ENCODE measurements around the gene PNMA8A.
"Not testable (repeated sequence)": the region's sequence is repeated elsewhere in the genome, so short reads cannot be mapped to it uniquely, and the experiment has no call there.

Gene PNMA8A

DNA sequence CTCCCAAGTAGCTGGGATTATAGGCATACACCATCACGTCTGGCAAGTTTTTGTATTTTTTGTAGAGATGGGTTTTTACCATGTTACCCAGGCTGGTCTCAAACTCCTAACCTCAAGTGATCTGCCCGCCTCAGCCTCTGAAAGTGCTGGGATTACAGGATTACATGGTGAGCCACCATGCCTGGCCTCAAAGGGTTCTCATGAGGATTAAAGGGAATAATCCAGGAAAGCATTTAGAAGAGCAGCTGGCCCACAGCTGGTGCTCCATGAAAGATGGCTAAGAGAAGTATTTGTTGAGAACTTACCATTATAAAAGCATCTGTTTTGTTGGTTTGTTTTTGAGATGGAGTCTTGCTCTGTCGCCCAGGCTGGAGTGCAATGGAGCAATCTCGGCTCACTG, 25.5 kb upstream of the PNMA8A start:
- peaks cover 19 to 34% of the 10 kb centered on the region in 2 donors for H3K4me1 Mint-ChIP-seq
- H3K4me3 Mint-ChIP-seq; ATAC-seq (replicated peaks); H3K36me3 Mint-ChIP-seq; H3K9me3 Mint-ChIP-seq; H3K27ac Mint-ChIP-seq; DNase-seq: not testable (repeated sequence)
- H3K27me3 Mint-ChIP-seq, result peaks cover 51 to 91% of the 10 kb centered on the region in 2 donors

DNA sequence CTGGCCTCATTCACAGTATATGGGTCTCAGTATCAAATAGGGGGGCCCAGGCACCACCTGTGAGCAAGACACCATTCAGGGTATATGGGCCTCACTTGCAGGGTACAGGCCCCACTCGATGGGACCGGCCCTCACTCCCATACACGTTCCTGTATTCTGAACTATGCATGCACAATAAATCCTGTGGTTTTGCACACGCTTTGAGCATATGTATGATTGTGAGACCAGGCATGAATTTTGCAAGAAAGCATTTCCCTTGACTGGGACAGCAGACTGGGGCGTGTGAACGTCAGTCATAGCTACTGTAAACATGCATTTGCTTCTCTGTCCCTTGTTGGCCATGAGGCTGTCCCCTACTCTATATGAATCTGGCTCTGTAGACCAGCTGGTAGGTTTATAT, 24.9 kb upstream of the PNMA8A start:
- no peak for DNase-seq

DNA sequence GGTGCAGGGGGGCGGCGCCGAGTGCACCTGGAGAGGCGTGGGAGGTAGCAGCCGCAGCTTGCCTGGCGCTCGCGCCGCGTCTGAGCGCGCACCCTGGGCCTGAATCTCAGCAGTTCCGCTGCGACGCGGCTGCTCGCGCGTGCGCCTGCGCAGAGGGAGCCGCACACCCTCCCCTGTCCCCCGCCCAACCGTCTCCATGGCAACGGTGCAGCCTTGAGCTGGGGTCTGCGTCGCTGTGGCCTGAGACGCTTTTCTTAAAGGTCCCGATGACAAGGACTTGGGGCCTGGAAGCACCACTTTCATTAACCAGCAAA, 24.4 kb upstream of the PNMA8A start, which contains the start of gene PNMA8B:
Gene PNMA8B, minus strand, starts transcription at position 82 of the 314 bp plus-strand sequence. CDS start 402 bp downstream, outside the sequence.
- Mint-ChIP-seq H3K27me3 (peaks cover 58 to 94% of the 10 kb centered on the region in 2 donors), H3K36me3 (peaks cover 0 to 4% of the 10 kb centered on the region in 2 donors), H3K4me1 (peaks cover 21 to 34% of the 10 kb centered on the region in 2 donors), H3K4me3 (peak within 1 kb of the TSS; percentile 64 to 81), H3K27ac (peak within 1 kb of the TSS; percentile 84), H3K9me3 (no peaks in the 10 kb centered on the region)
- ATAC-seq (replicated peaks), result peak; percentile 38 to 54
- no peak for DNase-seq

More for the DNA sequence above, 24.9 kb upstream of the PNMA8A start:
- no peaks in the 10 kb centered on the region for H3K9me3 Mint-ChIP-seq
- no peak overlapping the region for H3K4me3 Mint-ChIP-seq
- peaks cover 19 to 34% of the 10 kb centered on the region in 2 donors for H3K4me1 Mint-ChIP-seq
- peaks cover 56 to 92% of the 10 kb centered on the region in 2 donors for H3K27me3 Mint-ChIP-seq
- H3K36me3 Mint-ChIP-seq, result peaks cover 0 to 4% of the 10 kb centered on the region in 2 donors
- no peak overlapping the region for H3K27ac Mint-ChIP-seq
- no peak for ATAC-seq (replicated peaks)

DNA sequence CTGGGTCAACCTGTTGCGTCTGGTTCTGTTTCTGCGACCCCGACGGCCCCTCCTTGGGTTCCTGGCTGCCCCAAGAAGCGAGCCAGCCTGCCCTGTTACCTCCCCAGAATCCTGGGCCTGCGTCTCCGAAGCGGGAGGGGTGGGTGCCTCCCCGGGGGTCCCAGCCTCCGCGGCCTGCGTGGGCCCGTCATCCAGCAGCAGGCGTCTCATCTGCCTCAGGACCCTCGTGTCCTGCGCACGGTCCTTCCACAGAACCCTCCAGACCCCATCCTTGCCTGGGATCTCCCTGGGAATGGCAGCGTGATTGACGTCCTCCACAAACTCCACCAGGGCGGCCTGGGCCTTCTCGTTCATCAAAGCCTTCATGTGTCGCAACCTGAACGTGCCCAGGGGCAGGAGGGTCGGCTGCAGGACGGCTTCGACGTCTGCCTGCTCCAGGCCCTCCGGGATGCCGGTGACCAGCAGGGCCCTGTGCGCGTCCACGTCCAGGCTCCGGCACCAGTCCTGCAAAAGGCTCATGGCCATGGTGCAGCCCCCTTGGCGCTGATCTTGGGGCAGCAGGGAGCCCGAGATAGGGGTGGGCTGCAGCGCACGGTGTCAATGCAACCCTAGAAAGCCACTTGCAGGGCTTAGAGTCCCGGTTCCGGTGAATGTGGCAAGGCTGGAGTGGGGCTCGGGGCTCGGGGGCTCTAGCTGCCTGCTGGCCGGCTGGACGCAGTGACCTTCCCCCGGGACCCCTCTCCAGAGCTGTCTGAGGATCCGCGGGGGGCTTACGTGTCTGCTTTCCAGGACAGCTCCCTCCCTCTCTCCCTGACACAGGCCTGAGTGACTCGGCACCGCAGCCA, 23.8 kb upstream of the PNMA8A start:
- Mint-ChIP-seq H3K27ac (peak overlapping the region; percentile 84), H3K9me3 (no peaks in the 10 kb centered on the region), H3K4me1 (peaks cover 23 to 40% of the 10 kb centered on the region in 2 donors), H3K36me3 (peaks cover 0 to 4% of the 10 kb centered on the region in 2 donors), H3K4me3 (peak overlapping the region; percentile 64 to 81), H3K27me3 (peaks cover 58 to 94% of the 10 kb centered on the region in 2 donors)
- ATAC-seq (replicated peaks) (no peak), DNase-seq (no peak)

DNA sequence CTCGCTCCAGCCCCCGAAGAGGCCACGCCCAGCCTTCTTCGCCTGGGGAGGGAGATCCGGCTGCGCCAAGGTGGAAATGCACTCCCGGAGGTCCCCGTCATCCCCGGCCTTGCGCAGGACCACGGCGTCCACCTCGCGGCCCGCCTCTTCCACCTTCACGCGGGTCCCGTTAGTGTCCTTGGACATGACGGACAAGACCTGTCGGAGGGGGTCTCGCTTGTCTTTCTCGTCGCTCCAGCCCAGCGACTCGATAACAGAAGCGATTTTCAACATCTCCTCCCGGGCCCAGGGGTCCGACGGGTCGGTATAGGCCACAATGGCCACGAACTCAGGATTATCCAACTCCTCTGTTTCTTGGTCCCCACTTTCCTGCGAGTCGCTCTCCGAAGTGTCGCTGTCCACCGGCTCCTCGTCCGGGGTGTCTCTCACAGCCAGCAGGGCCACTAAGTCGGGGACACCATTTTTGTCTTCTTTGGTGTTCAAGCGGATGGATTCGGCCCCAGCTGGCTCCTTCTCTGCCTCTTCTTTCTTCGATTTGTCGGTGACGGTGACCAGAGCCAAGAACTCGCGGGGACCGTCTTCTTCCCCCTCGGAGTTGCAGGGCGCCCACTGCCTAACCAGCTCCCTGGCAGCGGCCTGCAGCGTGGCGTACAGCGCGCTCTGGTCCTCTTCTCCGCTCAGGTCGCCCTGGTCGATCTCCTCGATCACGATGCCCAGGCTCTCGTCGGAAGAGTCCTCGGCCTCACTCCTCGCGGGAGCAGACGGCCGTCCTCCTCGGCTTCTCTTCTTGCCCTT, 23.0 kb upstream of the PNMA8A start:
- peaks cover 0 to 4% of the 10 kb centered on the region in 2 donors for H3K36me3 Mint-ChIP-seq
- H3K9me3 Mint-ChIP-seq, result no peaks in the 10 kb centered on the region
- peaks cover 30 to 42% of the 10 kb centered on the region in 2 donors for H3K4me1 Mint-ChIP-seq
- H3K4me3 Mint-ChIP-seq, result peak overlapping the region; percentile 78 to 81
- peaks cover 62 to 94% of the 10 kb centered on the region in 2 donors for H3K27me3 Mint-ChIP-seq
- DNase-seq (no peak), ATAC-seq (replicated peaks) (no peak)
- H3K27ac Mint-ChIP-seq, result peak overlapping the region; percentile 84

DNA sequence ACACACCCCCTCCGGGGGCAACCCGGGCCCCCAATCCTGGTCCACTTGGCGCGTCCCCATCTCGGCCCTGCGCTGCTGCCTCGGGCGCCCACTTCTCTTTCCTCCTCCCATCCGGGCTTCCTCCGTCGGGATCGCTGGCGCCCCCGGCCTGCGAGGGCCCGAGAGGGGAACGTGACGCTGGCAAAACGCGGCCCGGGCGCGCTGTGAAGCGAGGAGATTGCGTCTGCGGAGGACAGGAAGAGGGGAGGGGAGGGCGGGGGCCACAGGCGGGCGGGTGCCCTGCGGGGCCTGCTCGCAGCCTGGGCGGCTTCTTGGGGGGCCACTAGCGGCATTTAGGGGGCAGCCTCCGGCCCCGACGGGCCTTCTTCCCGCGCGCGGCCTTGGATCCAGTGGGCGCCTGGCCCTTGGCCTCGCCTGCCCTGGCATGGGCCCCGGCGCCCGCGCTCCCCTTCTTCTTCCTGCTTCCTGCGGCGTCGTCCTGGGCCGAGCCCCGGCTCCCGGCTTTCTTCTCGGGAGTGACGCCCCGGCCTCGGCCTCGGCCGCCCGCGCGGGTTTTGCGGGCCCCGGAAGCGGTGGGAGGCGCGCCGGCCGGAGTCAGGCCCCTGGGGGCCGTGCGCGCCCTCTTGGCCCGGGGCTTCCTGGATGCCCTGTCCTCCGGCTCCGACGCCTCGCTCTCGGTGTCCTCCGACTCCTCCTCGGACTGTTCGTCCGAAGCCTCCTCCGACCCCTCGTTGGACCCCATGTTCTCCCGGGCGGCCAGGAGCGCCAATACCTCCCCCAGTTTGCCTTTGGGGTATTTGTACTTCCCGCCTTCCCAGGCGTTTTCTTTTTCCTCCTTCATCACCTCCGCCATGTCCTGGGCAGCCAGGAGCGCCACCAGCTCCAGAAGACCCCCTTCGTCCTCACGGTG, 22.1 kb upstream of the PNMA8A start:
- no peak for DNase-seq
- Mint-ChIP-seq H3K9me3 (no peaks in the 10 kb centered on the region), H3K27ac (peak overlapping the region; percentile 76), H3K36me3 (peaks cover 0 to 4% of the 10 kb centered on the region in 2 donors), H3K27me3 (peaks cover 66 to 96% of the 10 kb centered on the region in 2 donors), H3K4me1 (peaks cover 33 to 50% of the 10 kb centered on the region in 2 donors), H3K4me3 (peak overlapping the region; percentile 78 to 82)
- peak in 1 of 2 donors; percentile 30 for ATAC-seq (replicated peaks)

DNA sequence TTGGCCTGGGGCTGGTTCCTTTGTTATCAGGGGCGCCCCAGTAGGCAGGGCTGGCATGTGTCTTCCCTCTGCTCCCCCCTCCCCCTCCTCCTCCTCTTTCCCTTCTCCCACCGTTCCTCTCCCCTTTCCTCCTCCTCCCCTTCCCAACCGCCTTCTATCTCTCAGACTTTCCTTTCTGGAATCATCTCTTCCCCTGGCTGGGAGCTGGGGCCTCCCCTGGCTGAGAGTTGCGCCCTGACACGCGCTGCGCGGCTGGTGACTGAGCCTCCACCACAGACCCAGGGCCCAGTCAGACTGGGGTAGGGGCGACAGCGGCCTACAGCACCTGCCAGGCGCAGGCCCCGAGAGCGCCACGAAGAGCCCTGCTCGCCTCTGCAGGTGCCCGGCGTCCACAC, 21.5 kb upstream of the PNMA8A start:
- no peaks in the 10 kb centered on the region for H3K9me3 Mint-ChIP-seq
- ATAC-seq (replicated peaks), result peak in 1 of 2 donors; percentile 15

DNA sequence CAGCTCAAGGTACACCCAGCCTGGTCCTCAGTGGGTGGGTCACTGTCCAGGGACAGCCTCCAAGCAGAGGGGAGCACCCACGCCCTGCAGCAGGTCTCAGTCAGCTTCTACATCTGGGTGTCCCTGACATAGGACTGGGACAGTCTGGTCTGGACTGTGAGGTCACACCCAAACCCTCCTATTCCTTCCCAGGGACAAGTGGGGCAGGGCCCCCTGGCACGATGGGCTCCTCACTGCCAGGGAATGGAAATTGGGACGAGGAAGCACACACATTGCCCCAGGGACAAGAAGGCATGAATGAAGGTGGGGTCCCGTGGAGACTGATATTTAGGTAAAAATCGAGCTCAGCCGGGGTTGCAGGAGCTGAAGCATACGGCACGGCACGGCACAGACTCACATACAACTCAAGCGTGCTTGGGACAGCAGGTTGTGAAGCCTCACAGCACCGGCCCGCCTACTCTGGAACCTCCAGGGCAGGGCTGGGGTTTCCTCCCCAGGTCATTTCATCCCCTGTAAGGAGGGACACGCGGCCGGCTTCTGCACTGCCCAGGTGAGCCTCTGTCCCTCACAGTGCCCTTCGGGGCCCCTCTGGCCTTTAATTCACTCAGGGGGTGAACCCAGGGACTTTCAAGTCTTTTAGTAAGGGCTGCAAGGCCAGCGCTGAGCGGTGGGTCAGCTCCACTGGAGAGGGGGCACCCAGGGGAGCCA, 20.8 kb upstream of the PNMA8A start:
- peaks cover 74 to 97% of the 10 kb centered on the region in 2 donors for H3K27me3 Mint-ChIP-seq
- peak overlapping the region in 1 of 2 donors; percentile 82 for H3K4me3 Mint-ChIP-seq
- ATAC-seq (replicated peaks), result no peak
- H3K4me1 Mint-ChIP-seq, result peaks cover 36 to 64% of the 10 kb centered on the region in 2 donors
- H3K27ac Mint-ChIP-seq, result no peak overlapping the region
- H3K9me3 Mint-ChIP-seq, result no peaks in the 10 kb centered on the region
- peaks cover 0 to 4% of the 10 kb centered on the region in 2 donors for H3K36me3 Mint-ChIP-seq
- DNase-seq, result no peak

More for the DNA sequence above, 21.5 kb upstream of the PNMA8A start:
- no peak overlapping the region for H3K27ac Mint-ChIP-seq
- no peak for DNase-seq
- peaks cover 69 to 96% of the 10 kb centered on the region in 2 donors for H3K27me3 Mint-ChIP-seq
- peaks cover 36 to 57% of the 10 kb centered on the region in 2 donors for H3K4me1 Mint-ChIP-seq
- peaks cover 0 to 4% of the 10 kb centered on the region in 2 donors for H3K36me3 Mint-ChIP-seq
- peak overlapping the region; percentile 77 to 82 for H3K4me3 Mint-ChIP-seq

DNA sequence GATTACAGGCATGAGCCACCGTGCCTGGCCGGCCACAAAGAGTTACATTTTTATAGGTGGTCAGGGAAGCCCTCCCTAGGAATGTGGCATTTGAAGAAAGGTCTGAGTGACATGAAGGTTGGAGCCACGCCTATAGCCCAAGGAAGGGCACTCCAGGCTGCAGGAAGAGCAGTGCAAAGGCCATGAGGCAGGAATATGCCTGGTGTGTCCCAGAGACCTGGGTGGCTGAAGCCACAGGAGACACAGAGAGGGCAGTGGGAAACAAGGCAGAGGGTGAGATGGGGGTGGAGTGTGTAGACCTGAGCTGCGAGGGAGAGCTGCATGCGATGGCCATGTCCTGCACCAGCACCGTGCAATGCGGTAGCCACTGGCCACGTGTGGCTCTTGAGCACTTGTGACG, 19.4 kb upstream of the PNMA8A start:
- peaks cover 0 to 4% of the 10 kb centered on the region in 2 donors for H3K36me3 Mint-ChIP-seq
- H3K4me3 Mint-ChIP-seq, result no peak overlapping the region
- no peak for ATAC-seq (replicated peaks)
- H3K27ac Mint-ChIP-seq, result no peak overlapping the region
- peaks cover 36 to 68% of the 10 kb centered on the region in 2 donors for H3K4me1 Mint-ChIP-seq
- DNase-seq, result no peak
- H3K9me3 Mint-ChIP-seq, result no peaks in the 10 kb centered on the region
- peaks cover 84 to 97% of the 10 kb centered on the region in 2 donors for H3K27me3 Mint-ChIP-seq

DNA sequence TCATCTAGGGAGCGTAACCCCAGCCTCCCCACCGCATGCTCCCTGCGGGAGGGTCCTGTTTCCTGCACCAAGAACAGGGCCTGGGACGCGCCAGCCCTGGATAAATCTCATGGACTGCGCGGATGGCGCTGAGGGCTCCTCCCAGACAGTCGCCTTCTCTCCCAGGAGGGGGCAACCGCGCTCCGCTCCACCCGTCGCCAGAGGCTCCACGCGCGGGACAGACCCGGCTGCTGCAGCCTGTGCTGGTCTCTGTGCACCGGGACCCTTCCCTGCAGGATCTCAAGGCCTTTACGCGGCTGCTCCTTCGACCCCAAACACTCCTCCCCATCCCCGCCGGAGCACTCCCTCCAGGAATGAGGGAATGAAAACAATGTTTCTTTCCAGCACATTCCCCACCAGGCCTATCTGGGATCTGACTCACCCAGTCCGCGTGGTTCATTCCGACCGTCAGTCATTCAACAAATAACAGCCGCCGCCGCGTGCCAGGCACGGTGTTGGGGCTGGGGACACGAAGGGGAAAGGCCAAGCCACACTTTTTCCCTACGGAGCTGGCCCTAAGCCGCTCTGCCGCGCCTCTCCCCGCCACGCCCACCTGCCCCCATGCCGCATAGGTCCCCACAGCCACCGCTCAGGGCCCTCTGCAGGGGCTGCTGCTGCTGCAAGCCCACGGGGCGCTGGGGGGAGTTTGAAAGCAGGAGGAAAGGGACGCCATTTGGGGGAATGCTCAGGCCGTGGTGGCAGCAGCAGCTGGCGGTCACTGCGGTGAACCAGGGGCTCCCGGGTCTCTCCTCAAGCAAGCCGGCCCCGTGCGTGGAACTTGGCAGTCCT, 18.3 kb upstream of the PNMA8A start:
- no peak for DNase-seq
- Mint-ChIP-seq H3K9me3 (no peaks in the 10 kb centered on the region), H3K27ac (peak overlapping the region; percentile 38), H3K4me3 (peak overlapping the region; percentile 49 to 53), H3K27me3 (peaks cover 84 to 94% of the 10 kb centered on the region in 2 donors), H3K4me1 (peaks cover 31 to 58% of the 10 kb centered on the region in 2 donors), H3K36me3 (peaks cover 0 to 3% of the 10 kb centered on the region in 2 donors)
- ATAC-seq (replicated peaks), result peak in 1 of 2 donors; percentile 5

DNA sequence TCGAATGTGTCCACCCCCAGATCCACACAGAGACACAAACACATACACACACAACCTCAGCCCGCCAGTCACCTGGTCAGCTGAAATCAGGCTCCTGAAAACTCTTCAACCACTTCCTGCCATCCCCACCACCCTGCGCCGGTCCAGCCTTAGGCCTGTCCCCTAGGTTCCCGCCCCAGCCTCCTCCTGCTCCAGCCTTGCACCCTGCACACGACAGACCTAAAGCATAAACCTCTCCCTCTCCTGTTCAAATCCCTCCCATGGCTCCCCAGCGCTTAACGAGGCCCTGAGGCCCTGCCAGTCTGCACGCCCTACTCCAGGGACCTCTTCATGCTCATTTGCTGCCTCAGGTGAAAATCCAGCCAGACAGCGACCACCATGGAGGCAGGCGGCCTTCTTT, 17.2 kb upstream of the PNMA8A start:
- peak overlapping the region; percentile 59 for H3K27ac Mint-ChIP-seq
- H3K4me3 Mint-ChIP-seq, result no peak overlapping the region
- H3K27me3 Mint-ChIP-seq, result peaks cover 81 to 93% of the 10 kb centered on the region in 2 donors
- no peaks in the 10 kb centered on the region for H3K36me3 Mint-ChIP-seq
- DNase-seq, result no peak
- H3K9me3 Mint-ChIP-seq, result no peaks in the 10 kb centered on the region
- no peak for ATAC-seq (replicated peaks)
- H3K4me1 Mint-ChIP-seq, result peaks cover 24 to 47% of the 10 kb centered on the region in 2 donors

DNA sequence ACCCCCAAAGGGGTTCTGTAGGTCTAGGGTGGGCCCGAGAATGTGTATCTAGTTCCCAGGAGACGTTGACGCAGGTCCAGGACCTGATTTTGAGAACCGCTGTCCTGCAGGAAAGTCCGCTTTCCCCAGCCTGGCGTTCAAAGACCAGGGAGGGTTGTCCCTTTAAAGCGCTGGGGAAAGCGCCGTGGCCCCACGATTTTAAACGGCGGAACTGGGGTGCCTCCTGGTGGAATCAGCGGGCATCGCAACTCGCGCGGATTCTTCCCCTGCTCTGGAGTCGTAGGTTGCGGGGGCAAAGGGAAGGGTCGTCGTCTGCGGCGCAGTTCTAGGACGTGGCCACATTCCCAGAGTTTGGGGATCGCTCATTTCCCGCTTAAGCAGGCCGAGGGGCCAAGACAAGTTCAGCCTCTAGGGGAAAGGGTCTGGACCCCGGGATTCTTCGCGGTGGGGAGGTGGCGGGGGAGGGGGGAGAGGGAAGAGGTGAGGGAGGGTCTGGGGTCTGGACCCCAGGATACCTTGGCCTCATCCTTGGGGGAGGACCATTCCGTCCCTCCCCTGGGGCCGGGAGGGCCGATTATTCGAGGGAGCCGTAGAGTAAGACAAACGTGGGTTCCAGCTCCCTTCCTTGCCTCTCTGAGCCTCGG, 16.6 kb upstream of the PNMA8A start:
- no peaks in the 10 kb centered on the region for H3K36me3 Mint-ChIP-seq
- peak; percentile 52 for DNase-seq
- peaks cover 21 to 42% of the 10 kb centered on the region in 2 donors for H3K4me1 Mint-ChIP-seq
- H3K9me3 Mint-ChIP-seq, result no peaks in the 10 kb centered on the region
- H3K27ac Mint-ChIP-seq, result peak overlapping the region; percentile 59
- H3K27me3 Mint-ChIP-seq, result peaks cover 76 to 86% of the 10 kb centered on the region in 2 donors
- H3K4me3 Mint-ChIP-seq, result no peak overlapping the region
- ATAC-seq (replicated peaks), result peak; percentile 67 to 72

Measured in stimulated activated naive B cell treated with anti-CD40 and anti-IgM and Interleukin-4, amounts not matched to agents 10 μg/mL and 1 μg/mL and 100 μg/mL, for 72 hours (primary cell).